Transverse colon (tissue), 4 donors: ENCODE measurements around the gene HIP1. TPM values are rescaled to one million over a fixed set of nuclear protein-coding genes. Genes with fewer than 3 reads are reported as not detected.

ENCODE experiments used
- DNase-seq: peaks from one replicate; pipeline ENCODE4 v3.0.0-alpha.2; 2019
- H3K27ac ChIP-seq, 4 donors: fragments of 200-600 bp; sonication (generic); 2 replicates each; pipeline ENCODE4 v1.5.1; 2016 to 2018; ENCODE audit warnings: inconsistent platforms in 4 of 4
- H3K27me3 ChIP-seq: fragments of 200-600 bp; sonication (generic); 2 replicates; pipeline ENCODE4 v1.5.1; 2017; ENCODE audit warnings: inconsistent platforms
- H3K36me3 ChIP-seq, 4 donors: fragments of 200-600 bp; sonication (generic); 2 replicates each; pipeline ENCODE4 v1.5.1; 2017 to 2019; ENCODE audit warnings: inconsistent platforms in 4 of 4
- H3K4me1 ChIP-seq, 4 donors: fragments of 200-600 bp; sonication (generic); 2 replicates each; pipeline ENCODE4 v1.5.1; 2017 to 2020; ENCODE audit warnings: inconsistent platforms in 4 of 4
- H3K4me3 ChIP-seq, 4 donors: fragments of 200-600 bp; sonication (generic); 1 replicate in 1 of 4; 2 replicates in 3 of 4; pipeline versions ENCODE4 v1.5.1 to v1.6.1; 2017 to 2019; ENCODE audit warnings: inconsistent platforms in 4 of 4
- H3K9me3 ChIP-seq, 2 donors: fragments of 200-600 bp; sonication (generic); 2 replicates each; pipeline ENCODE4 v1.5.1; 2017 to 2019; ENCODE audit warnings: inconsistent platforms in 2 of 2
- EP300 ChIP-seq: sonication (generic); formaldehyde crosslinking; IDR thresholded peaks from one replicate; pipeline ENCODE4 v1.6.1; 2017; ENCODE audit warnings: antibody characterized with exemption, low read depth
- POLR2A ChIP-seq: fragments of 450-650 bp; IDR thresholded peaks from one replicate; pipeline ENCODE4 v1.6.1; 2016; ENCODE audit warnings: antibody characterized with exemption, mild to moderate bottlenecking, moderate library complexity
- POLR2AphosphoS5 ChIP-seq, 3 donors: sonication (generic); formaldehyde crosslinking; IDR thresholded peaks; one replicate each; pipeline ENCODE4 v1.6.1; 2016; ENCODE audit warnings: antibody characterized with exemption in 3 of 3
- WGBS, 2 donors: methylation state at CpG; one replicate each; pipeline ENCODE4 v1.1.5; 2018; ENCODE audit warnings: low coverage in 1 of 2; 5-methylcytosine and 5-hydroxymethylcytosine counted together
- in situ Hi-C, 4 donors: fragments of 200-750 bp; cut with MboI; loops; one replicate each; pipeline versions ENCODE4 v1.15.0 to v1.15.1; 2017; ENCODE audit warnings: low sequenced_read_pairs in 3 of 4, low pct_ligation_motif_present in 1 of 4, low pct_unique_long_range_greater_than_20kb in 1 of 4
- intact Hi-C: fragments of 100-400 bp; cut with DNase I; formaldehyde crosslinking; loops from one replicate; pipeline ENCODE4 v1.15.1; 2023; ENCODE audit warnings: low total_unique reads
- total RNA-seq, 4 donors: library from RNA; depleted of rRNA; stranded (reverse); fragments of >200 nt; gene quantifications; one replicate each; pipeline ENCODE4 v1.1.0, GENCODE V29; 2016
- TF ChIP-seq, protein P1 (sequence below), 5 experiments: fragments of 200-600 bp in 3 of 5; fragments of 450-650 bp in 2 of 5; sonication (generic) in 3 of 5; IDR thresholded peaks; 1 replicate in 2 of 5; 2 replicates in 3 of 5; pipeline ENCODE4 v1.5.1; 2016 to 2017; ENCODE audit warnings: antibody characterized with exemption in 5 of 5, inconsistent platforms in 3 of 5, mild to moderate bottlenecking in 2 of 5, moderate library complexity in 1 of 5

Gene HIP1
- total RNA-seq, 4 donors from 2014 or later = 3.7 to 20.1 (median 4.7) TPM

- TF ChIP-seq, protein P1, sequence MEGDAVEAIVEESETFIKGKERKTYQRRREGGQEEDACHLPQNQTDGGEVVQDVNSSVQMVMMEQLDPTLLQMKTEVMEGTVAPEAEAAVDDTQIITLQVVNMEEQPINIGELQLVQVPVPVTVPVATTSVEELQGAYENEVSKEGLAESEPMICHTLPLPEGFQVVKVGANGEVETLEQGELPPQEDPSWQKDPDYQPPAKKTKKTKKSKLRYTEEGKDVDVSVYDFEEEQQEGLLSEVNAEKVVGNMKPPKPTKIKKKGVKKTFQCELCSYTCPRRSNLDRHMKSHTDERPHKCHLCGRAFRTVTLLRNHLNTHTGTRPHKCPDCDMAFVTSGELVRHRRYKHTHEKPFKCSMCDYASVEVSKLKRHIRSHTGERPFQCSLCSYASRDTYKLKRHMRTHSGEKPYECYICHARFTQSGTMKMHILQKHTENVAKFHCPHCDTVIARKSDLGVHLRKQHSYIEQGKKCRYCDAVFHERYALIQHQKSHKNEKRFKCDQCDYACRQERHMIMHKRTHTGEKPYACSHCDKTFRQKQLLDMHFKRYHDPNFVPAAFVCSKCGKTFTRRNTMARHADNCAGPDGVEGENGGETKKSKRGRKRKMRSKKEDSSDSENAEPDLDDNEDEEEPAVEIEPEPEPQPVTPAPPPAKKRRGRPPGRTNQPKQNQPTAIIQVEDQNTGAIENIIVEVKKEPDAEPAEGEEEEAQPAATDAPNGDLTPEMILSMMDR (IDR thresholded peaks at IDR 0.05) = no peak
- TF ChIP-seq POLR2AphosphoS5 (IDR thresholded peaks at IDR 0.05) (no peak), EP300 (no peak), POLR2A (no peak)
- no peaks in the 10 kb centered on the region for H3K4me1 ChIP-seq
- no peaks in the 10 kb centered on the region for H3K36me3 ChIP-seq
- H3K27ac ChIP-seq = peak overlapping the region in 1 of 4 donors; percentile 18
- no peak overlapping the region for H3K4me3 ChIP-seq
- H3K27me3 ChIP-seq = no peaks in the 10 kb centered on the region
- intact Hi-C loops (no loop called here), in situ Hi-C loops (no loop called here)
- no peak for DNase-seq
- H3K9me3 ChIP-seq = no peaks in the 10 kb centered on the region
- WGBS, 2 donors = 79 to 81% methylated on average over 3 to 8 of the region's 8 CpGs
Observed at GRCh38 chr7:75663302-75663907, 75.3 kb downstream of the HIP1 start.

DNA sequence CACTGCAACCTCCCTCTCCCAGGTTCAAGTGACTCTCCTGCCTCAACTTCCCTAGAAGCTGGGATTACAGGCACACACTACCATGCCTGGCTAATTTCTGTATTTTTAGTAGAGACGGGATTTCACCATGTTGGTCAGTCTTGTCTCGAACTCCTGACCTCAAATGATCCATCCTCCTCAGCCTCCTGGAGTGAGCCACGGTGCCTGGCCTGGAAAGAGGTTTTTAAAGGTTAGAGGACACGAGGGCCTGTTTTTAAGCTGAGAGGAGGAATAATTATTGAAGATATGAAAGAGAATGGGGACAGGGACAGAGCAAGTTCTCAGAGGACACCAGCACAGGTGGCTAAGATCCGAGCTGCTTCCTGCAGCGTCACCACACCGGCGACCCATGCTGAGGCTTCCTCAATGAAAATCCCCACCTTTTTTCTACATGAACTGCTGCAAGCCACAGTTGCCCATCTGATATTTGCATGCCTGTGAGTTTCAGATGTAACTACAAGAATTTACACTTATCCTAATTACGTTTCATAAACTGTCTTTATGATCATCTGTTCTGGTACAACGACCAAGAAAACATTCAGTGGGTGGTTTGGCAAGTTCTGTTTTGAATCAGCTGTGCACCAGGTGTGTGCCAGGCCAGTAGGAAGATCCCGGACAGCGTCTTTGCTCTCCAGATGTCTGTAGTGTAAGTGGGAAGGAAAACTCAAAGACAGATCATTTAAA lies 76.0 kb downstream of the HIP1 start:
- intact Hi-C loops (no loop called here), in situ Hi-C loops (no loop called here)
- no peak overlapping the region for H3K4me3 ChIP-seq
- H3K9me3 ChIP-seq = no peaks in the 10 kb centered on the region
- 52 to 60% methylated on average over 6 to 12 of the region's 12 CpGs for WGBS, 2 donors
- no peaks in the 10 kb centered on the region for H3K36me3 ChIP-seq
- H3K4me1 ChIP-seq = no peaks in the 10 kb centered on the region
- peak overlapping the region in 1 of 4 donors; percentile 46 for H3K27ac ChIP-seq
- H3K27me3 ChIP-seq = no peaks in the 10 kb centered on the region
- TF ChIP-seq POLR2AphosphoS5 (IDR thresholded peaks at IDR 0.05) (no peak), EP300 (no peak), POLR2A (no peak)
- peak; percentile 38 for DNase-seq

DNA sequence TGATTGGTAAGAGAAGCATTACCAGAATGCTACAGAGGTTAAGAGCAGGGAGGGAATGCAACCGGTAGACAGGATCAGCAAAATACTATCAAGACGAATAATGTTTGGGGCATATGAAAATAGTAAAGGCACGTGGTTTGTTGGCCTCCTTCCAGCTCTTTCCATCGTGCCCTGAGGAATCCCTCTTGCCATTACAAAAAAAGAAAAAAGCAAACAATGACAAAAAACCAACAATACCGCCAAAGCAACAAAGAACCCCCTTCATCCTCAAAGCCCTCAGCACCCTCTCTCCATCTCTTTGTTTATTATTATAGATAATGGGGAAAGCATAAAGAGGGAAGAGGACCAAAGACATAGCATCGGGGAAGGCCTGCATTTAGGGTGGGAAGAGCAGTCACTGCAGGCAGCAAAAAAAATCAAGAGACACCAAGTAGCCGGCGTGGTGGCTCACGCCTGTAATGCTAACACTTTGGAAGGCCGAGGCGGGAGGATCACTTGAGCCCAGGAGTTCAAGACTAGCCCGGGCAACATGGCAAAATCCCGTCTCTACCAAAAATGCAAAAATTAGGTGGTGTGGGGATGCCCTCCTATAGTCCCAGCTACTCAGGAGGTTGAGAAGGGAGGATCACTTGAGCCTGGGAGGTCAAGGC lies 78.0 kb downstream of the HIP1 start:
- no peak for DNase-seq
- intact Hi-C loops = no loop called here
- H3K4me1 ChIP-seq = no peaks in the 10 kb centered on the region
- H3K27ac ChIP-seq = no peak overlapping the region
- H3K36me3 ChIP-seq = no peaks in the 10 kb centered on the region
- H3K27me3 ChIP-seq = no peaks in the 10 kb centered on the region
- in situ Hi-C loops = no loop called here
- no peaks in the 10 kb centered on the region for H3K9me3 ChIP-seq
- TF ChIP-seq, protein P1 (IDR thresholded peaks at IDR 0.05) = no peak
- TF ChIP-seq POLR2AphosphoS5 (IDR thresholded peaks at IDR 0.05) (no peak), EP300 (no peak), POLR2A (no peak)
- no peak overlapping the region for H3K4me3 ChIP-seq
- WGBS, 2 donors = 82 to 83% methylated on average over 13 of the region's 13 CpGs

DNA sequence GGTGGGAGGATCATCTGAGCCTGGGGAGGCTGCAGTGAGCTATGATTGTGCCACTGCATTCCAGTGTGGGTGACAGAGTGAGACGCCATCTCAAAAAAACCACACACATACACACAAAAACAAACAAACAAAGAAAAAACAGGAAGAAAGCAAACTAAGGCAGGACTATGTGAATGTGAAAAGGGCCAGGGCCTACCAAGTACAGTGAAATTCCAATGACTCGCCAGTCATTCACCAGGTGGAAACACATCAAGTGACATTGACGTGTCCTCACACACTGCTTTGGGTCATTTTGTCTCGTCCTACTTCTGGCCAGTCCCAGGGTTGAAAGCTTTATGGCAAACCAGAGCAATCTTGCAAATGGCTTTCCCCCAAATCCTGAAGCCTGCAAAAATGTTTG lies 79.9 kb downstream of the HIP1 start:
- no peaks in the 10 kb centered on the region for H3K9me3 ChIP-seq
- no peak for DNase-seq
- H3K36me3 ChIP-seq = no peaks in the 10 kb centered on the region
- 72 to 91% methylated on average over 4 of the region's 4 CpGs for WGBS, 2 donors
- TF ChIP-seq POLR2AphosphoS5 (IDR thresholded peaks at IDR 0.05) (no peak), EP300 (no peak), POLR2A (no peak)
- TF ChIP-seq, protein P1 (IDR thresholded peaks at IDR 0.05) = no peak
- H3K4me1 ChIP-seq = no peaks in the 10 kb centered on the region
- intact Hi-C loops = no loop called here
- H3K27ac ChIP-seq = no peak overlapping the region
- H3K27me3 ChIP-seq = no peaks in the 10 kb centered on the region
- in situ Hi-C loops = no loop called here
- no peak overlapping the region for H3K4me3 ChIP-seq
